Mesenteric fat pad (tissue), 1 donor: Measurements from ENCODE around the gene TMEM191C. TPM values are rescaled to one million over a fixed set of nuclear protein-coding genes. Genes with fewer than 3 reads are reported as not detected.
"Not testable (repeated sequence)": the region's sequence is repeated elsewhere in the genome, so short reads cannot be mapped to it uniquely, and the experiment has no call there.

Experiments
- DNase-seq: peaks from one replicate; pipeline ENCODE4 v3.0.0-alpha.2; 2020; ENCODE audit warnings: low spot score
- total RNA-seq: library from RNA; stranded (reverse); fragmentation: NEBNext Ultra II Directional; extraction: Animal tissue kit (Norgen Biotek cat#: 25700); gene quantifications from one replicate; pipeline ENCODE4 v1.2.1, GENCODE V29; 2021
- donor health status: DM: yes; HTN: yes; CAD: no.

TMEM191C gene
- total RNA-seq, 1 donor from 2014 or later: 0.16 TPM

- DNase-seq: not testable (repeated sequence)
These were observed 5.8 kb downstream of the TMEM191C start for GRCh38 chr22:21472984-21473383.

DNA sequence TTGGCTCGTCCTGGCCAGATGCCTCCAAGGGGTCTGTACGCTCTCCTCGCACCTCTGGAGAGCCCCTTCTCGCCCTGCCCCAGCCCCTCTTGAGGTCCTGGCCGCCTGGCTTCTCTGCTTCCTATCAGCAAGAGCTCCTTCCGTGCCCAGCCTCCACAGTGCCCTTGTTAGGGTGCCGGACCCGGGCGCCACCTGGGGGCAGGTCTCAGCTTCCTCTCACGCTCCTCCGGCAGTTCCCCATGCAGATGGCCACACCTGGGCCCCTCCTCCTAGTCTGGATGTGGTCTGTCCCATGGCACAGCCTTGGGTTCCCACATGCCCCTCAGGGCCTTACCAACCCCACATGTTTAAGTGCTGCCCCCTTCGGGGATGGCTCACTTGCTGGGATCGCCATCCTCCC lies 6.5 kb downstream of the TMEM191C start:
- DNase-seq: not testable (repeated sequence)

DNA sequence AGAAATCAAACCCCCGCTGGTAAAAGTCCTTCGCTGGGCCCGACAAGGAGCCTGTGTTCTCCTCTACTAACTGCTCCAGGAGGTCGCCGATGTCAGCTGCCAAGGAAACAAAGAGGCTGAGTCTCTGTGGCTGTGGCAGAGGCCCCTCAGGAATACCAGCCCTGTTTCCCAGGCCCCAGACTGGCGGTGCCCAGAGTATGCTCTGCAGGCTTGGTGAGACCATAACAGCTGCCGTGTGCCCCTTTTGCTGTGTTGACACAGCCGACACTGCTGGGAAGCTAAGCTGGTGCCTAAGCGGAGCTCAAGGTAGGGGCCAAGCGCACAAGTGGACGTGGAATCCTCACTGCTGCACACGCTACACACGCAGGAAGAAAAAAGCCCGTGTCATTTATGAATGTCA lies 16.9 kb downstream of the TMEM191C start:
- not testable (repeated sequence) for DNase-seq

DNA sequence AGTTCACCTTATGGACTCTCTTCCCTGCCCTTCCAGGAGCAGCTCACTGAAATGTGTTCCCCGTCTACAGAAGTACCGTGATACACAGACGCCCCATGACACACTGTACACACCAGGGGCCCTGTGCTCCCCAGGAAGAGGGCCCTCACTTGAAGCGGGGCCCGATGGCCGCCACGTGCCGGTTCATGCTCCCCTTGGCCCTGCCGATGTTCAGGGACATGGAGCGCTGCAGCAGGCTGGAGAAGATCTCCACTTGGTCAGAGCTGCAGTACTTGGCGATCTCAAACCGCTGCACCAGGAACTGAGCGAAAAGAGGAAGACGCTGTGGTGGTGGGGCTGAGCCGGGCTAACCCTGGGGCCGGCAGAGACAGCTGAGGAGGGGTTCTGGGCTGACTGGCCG lies 20.5 kb downstream of the TMEM191C start:
- not testable (repeated sequence) for DNase-seq

- not testable (repeated sequence) for DNase-seq
These were observed 22.0 kb downstream of the TMEM191C start for GRCh38 chr22:21489149-21489680.

DNA sequence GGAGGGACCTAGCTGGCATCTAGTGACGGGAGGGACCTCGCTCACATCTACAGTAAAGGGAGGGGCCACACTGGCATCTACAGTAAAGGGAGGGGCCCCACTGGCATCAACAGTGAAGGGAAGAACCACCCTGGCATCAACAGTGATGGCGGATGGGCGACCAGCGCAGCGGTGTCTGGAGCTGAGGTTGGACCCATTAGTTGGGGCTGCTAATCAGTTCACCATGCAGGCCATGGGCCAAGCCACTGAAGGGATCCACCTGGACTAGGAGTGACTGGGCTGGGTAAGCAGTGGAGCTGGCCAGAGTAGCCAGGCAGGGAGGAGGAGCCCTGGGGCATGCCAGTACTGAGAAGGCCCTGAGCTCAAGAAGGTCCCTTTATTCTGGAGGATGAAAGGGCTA lies 23.4 kb downstream of the TMEM191C start:
- DNase-seq: not testable (repeated sequence)

- DNase-seq: not testable (repeated sequence)
These were observed 25.1 kb downstream of the TMEM191C start for GRCh38 chr22:21492271-21492670.

GRCh38 chr22:21493789-21494782 lies 26.9 kb downstream of the TMEM191C start:
- not testable (repeated sequence) for DNase-seq

- not testable (repeated sequence) for DNase-seq
These were observed 30.8 kb downstream of the TMEM191C start for GRCh38 chr22:21497984-21498383.

- DNase-seq: not testable (repeated sequence)
These were observed 31.3 kb downstream of the TMEM191C start for GRCh38 chr22:21498489-21498888.

DNA sequence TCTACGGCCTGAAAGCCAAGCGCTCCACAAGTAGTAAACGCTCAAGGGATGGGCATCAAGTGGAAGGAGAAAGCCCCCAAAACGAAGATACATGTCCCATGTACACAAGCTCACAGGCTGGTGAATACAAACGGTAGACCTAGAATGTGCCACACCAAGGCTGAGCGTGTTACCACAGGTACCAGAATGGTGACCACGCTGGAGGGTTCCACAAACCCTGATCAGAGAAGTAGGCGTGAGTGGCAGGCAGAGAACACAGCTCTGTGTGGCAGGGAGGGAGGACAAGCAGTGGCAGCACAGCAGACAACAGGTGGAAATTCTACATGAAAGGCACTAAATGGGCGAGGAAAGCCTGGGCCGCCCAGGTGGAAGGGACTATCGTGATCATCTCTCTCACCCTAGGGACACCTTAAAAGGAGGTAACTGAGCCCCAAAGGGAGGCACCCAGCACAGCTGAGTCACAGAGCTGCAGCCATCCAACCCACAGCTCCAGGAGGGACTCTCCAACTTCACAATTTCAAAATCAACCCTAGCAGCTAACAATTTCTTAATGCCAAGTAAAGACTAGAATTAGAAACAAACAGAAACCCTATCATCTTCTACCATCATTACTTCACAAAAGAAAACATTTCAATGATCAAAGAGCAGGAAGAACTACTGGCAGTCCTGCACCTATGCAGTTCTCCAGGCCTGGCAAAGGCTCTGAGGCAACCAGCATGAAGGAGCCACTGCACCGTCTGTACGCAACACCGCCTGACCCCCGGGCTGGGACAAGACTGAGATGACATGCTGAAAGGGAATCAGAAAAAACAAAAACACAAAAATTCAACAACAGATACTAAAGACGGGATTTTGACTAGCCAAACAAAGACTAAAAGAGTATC lies 32.7 kb downstream of the TMEM191C start:
- not testable (repeated sequence) for DNase-seq

DNA sequence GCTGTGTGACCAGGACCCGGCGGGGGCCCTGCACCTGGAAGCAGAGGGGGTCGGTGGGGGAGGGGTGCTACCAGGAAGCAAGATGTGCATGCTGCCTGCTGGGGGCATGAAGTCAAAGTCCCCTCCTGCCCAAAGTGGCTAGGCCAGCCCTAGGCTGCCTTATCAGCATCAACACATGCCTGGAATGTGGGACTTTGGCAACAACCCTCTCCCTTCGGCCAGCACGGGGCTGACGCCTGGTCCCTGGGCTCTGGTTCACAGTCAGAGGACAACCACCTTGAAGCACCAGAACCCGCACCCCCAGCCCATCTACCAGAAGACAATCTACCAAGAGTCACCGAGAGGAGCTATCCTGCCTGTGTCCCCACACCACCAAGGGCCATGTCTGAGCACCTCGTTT lies 43.2 kb downstream of the TMEM191C start:
- not testable (repeated sequence) for DNase-seq

DNA sequence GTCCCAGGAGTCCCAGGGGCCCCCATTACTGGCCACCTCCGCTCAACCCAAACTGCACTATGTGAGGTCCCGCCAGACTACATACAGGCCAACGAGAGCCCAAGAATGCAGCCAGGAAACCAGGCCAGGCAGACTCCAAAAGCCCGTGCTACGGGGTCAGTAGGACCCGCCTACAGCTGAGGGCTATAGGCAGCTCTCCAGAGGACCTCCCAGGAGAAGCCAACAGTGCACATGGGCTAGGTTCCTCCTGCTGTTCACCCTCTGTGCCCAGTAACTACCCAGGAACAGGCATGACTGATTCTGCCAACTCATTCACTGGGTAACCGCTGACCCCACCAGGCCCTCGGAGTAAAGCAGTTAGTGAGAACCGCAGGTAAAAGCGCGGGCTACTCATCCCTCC lies 44.8 kb downstream of the TMEM191C start:
- not testable (repeated sequence) for DNase-seq

DNA sequence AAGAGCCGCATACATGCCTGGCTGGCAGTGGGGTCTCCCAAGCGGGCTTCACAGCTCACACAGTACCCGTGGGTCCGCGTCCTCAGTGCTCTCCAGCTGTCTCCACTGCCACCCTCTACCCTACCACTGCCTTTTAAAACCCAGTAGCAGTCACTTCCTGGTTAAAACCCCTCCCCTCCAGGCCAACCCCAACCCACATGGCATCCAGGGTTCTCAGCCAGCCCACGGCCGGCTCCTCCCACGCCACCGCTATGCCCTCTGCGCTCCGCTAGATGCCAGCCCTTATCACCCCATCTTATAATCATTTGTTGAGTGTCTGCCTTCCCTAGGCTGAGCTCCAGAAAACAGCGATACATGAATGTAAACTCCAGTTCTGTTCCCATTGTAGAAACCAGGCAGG lies 46.9 kb downstream of the TMEM191C start:
- DNase-seq: not testable (repeated sequence)

GRCh38 chr22:21515234-21515633 lies 48.0 kb downstream of the TMEM191C start:
- not testable (repeated sequence) for DNase-seq

GRCh38 chr22:21516522-21516921 lies 49.3 kb downstream of the TMEM191C start:
- DNase-seq: not testable (repeated sequence)

- not testable (repeated sequence) for DNase-seq
These were observed 50.0 kb downstream of the TMEM191C start for GRCh38 chr22:21516970-21517764.
